ENCODE measurements around the gene STK17B. TPM values are rescaled to one million over a fixed set of nuclear protein-coding genes. Genes with fewer than 3 reads are reported as not detected.
A peak's percentile ranks its signal among the peaks of the same experiment; 100 is the strongest.

The STK17B gene
- total RNA-seq = 100 to 1,000 TPM; 171 to 248 (median 196) TPM
- 10 to 100 TPM; 48.7 to 56.3 (median 51.9) TPM for polyA plus RNA-seq
- long read RNA-seq, donor 1, full-length matches to known transcripts = 3 of 8 reads
- long read RNA-seq, donor 1, partial matches to known transcripts = 5 of 8 reads
- long read RNA-seq, donor 1, other reads (novel, unspliced or antisense) = 0 of 8 reads
- long read RNA-seq, donor 2, full-length matches to known transcripts = 5 of 5 reads
- long read RNA-seq, donor 2, partial matches to known transcripts = 0 of 5 reads
- long read RNA-seq, donor 2, other reads (novel, unspliced or antisense) = 0 of 5 reads

DNA sequence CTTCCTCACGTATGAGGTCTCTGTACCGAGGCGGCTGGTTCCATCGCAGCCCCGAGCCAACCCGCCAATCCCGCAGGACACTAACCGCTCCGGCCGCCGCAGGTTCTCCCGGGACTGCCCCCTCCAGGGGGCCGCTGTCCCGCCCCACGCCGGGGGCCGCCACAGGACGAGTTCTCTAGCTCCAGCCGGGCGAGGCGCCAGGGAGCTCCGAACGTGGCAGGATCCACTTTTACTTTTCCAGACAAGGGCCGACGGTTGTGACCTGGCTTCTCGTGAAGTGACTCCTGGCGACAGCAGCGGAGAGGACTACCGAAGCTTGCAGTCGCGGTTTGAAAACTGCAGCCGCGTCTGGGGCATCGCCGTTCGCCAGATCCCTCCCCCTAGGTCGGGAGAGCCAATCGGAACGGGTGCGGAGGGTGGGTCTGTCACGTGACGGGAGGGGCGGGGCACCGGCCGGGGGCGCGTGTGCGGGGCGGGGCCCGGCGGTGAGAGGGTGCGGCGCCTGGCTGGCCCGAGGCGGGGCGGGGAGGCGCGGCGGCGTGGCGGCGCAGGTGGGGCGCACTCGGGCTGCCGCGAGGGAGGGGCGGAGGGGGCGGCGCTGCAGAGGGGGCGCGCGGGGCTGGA, at the start of gene STK17B:
Gene STK17B, minus strand, starts transcription at position 331 of the 624 bp plus-strand sequence. CDS start 8,195 bp downstream, outside the sequence.
- intact Hi-C loops (cut with DNase I; ENCODE audit: low total_unique reads) = no loop called here
- WGBS, 5 donors = 0 to 1% (median 1%) methylated on average over 45 to 72 of the region's 72 CpGs
- H3K27me3 ChIP-seq (replicated peaks in 1 of 7) = no peaks in the 10 kb centered on the region
- H3K4me1 ChIP-seq = peaks cover 4 to 70% (median 40%) of the 10 kb centered on the region in 6 donors
- peak within 1 kb of the TSS; percentile 58 to 93 (median 82) for H3K4me3 ChIP-seq
- H3K9me3 ChIP-seq = no peaks in the 10 kb centered on the region
- H3K27ac ChIP-seq = peak within 1 kb of the TSS; percentile 87 to 100 (median 99)
- peak; percentile 99 for DNase-seq
- TF ChIP-seq POLR2A (IDR thresholded peaks at IDR 0.05) = peak; percentile 93 to 98 (median 97)
- peak; percentile 99 to 100 (median 100) for TF ChIP-seq POLR2AphosphoS5 (IDR thresholded peaks at IDR 0.05)
- TF ChIP-seq, protein P1, sequence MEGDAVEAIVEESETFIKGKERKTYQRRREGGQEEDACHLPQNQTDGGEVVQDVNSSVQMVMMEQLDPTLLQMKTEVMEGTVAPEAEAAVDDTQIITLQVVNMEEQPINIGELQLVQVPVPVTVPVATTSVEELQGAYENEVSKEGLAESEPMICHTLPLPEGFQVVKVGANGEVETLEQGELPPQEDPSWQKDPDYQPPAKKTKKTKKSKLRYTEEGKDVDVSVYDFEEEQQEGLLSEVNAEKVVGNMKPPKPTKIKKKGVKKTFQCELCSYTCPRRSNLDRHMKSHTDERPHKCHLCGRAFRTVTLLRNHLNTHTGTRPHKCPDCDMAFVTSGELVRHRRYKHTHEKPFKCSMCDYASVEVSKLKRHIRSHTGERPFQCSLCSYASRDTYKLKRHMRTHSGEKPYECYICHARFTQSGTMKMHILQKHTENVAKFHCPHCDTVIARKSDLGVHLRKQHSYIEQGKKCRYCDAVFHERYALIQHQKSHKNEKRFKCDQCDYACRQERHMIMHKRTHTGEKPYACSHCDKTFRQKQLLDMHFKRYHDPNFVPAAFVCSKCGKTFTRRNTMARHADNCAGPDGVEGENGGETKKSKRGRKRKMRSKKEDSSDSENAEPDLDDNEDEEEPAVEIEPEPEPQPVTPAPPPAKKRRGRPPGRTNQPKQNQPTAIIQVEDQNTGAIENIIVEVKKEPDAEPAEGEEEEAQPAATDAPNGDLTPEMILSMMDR (IDR thresholded peaks at IDR 0.05 in 8 of 11, conservative IDR thresholded peaks at IDR 0.05 in 3 of 11) = peak in 3 of 11 experiments; percentile 6 to 24 (median 23)
- H3K36me3 ChIP-seq = no peaks in the 10 kb centered on the region

DNA sequence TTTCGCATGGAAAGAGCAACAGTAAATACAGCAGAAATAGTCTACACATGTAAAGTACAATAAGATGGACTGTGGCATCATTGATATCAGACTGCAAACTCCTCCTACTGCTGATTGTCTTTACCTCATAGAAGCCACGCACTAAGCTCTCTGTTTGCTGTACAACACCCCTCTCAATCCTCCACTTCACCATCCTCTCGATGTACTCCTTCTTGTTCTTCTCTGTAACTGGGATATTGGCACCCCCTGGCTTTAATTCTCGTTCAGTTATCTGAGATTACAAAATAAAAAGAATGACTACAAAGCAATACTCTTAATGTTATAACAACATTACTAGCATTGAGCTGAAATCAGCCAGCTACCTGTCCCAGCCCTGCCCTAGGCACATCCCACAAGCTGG, 49.3 kb upstream of the STK17B start:
- H3K27ac ChIP-seq = no peak overlapping the region
- TF ChIP-seq, protein P1 (IDR thresholded peaks at IDR 0.05 in 8 of 11, conservative IDR thresholded peaks at IDR 0.05 in 3 of 11) = peak in 1 of 11 experiments; percentile 12
- TF ChIP-seq POLR2AphosphoS5 (IDR thresholded peaks at IDR 0.05) (no peak), POLR2A (IDR thresholded peaks at IDR 0.05) (no peak)
- intact Hi-C loops (cut with DNase I; ENCODE audit: low total_unique reads) = no loop called here
- H3K9me3 ChIP-seq = no peaks in the 10 kb centered on the region
- H3K27me3 ChIP-seq (replicated peaks in 1 of 7) = no peaks in the 10 kb centered on the region
- no peak for DNase-seq
- 71 to 86% (median 80%) methylated on average over 4 of the region's 4 CpGs for WGBS, 5 donors
- H3K36me3 ChIP-seq = peaks cover 0 to 77% (median 0%) of the 10 kb centered on the region in 6 donors
- H3K4me1 ChIP-seq = peaks cover 0 to 66% (median 5%) of the 10 kb centered on the region in 6 donors
- no peak overlapping the region for H3K4me3 ChIP-seq

DNA sequence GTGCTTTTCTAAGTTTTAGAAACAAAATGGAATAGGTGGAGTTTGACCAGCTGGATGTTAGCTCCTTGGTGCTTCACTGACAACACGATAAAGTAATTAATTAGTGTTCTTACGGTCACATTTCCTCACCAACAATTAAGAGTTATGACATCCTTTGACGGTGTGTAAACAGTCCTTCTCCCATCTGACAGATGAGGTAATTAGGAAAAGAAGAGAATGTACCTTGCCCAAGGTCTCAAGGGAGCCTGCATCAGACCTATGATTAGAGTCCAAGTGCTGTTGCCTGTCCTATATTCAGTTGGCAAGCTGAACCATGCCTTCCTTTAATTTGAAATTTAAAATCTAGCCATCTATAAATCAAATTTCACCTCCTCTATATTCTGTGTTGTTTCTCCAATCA, 48.3 kb upstream of the STK17B start:
- no peaks in the 10 kb centered on the region for H3K9me3 ChIP-seq
- peaks cover 0 to 64% (median 3%) of the 10 kb centered on the region in 6 donors for H3K4me1 ChIP-seq
- H3K4me3 ChIP-seq = no peak overlapping the region
- TF ChIP-seq POLR2A (IDR thresholded peaks at IDR 0.05) (no peak), POLR2AphosphoS5 (IDR thresholded peaks at IDR 0.05) (no peak)
- intact Hi-C loops (cut with DNase I; ENCODE audit: low total_unique reads) = no loop called here
- DNase-seq = no peak
- no peaks in the 10 kb centered on the region for H3K27me3 ChIP-seq (replicated peaks in 1 of 7)
- H3K36me3 ChIP-seq = peaks cover 0 to 79% (median 0%) of the 10 kb centered on the region in 6 donors
- no peak overlapping the region for H3K27ac ChIP-seq
- 50 to 80% (median 68%) methylated on average over 3 of the region's 3 CpGs for WGBS, 5 donors

DNA sequence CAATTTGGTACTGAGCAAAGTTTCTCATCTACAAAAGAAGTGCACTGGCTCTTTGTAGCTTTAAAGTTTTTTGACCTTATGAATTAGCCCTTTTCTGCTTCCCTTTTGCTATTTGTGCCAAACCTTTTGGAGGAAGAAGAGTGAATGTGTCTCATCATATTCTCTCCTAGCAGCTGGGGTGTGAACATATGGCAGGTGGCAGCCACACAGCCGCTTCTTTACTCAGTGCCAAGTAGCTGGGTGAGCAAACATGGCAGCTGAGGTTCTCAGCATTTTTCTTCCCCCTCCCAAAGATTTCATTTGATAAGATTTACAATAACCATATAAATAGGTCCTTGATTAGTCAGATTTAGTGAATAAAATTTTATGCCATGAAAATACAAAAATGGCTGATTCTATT, 46.7 kb upstream of the STK17B start:
- intact Hi-C loops (cut with DNase I; ENCODE audit: low total_unique reads) = no loop called here
- H3K4me1 ChIP-seq = peaks cover 4 to 74% (median 14%) of the 10 kb centered on the region in 6 donors
- TF ChIP-seq, protein P1 (IDR thresholded peaks at IDR 0.05 in 8 of 11, conservative IDR thresholded peaks at IDR 0.05 in 3 of 11) = no peak
- TF ChIP-seq POLR2AphosphoS5 (IDR thresholded peaks at IDR 0.05) = no peak
- no peak for TF ChIP-seq POLR2A (IDR thresholded peaks at IDR 0.05)
- WGBS, 5 donors = 65 to 88% (median 83%) methylated on average over 1 of the region's 1 CpG
- no peaks in the 10 kb centered on the region for H3K9me3 ChIP-seq
- H3K27me3 ChIP-seq (replicated peaks in 1 of 7) = no peaks in the 10 kb centered on the region
- H3K27ac ChIP-seq = peak overlapping the region in 1 of 8 donors; percentile 34
- no peak overlapping the region for H3K4me3 ChIP-seq
- peaks cover 0 to 82% (median 0%) of the 10 kb centered on the region in 6 donors for H3K36me3 ChIP-seq
- no peak for DNase-seq
